CD4-positive, alpha-beta T cell treated with Interleukin-2 at 100 ng/mL for 4 hours (primary cell): ENCODE results near the gene MAGT1.
"Not testable (repeated sequence)": the region's sequence is repeated elsewhere in the genome, so short reads cannot be mapped to it uniquely, and the experiment has no call there.

Experiments
- DNase-seq: peaks from one replicate; pipeline ENCODE4 v3.0.0-alpha.2; 2020; ENCODE audit warnings: low spot score

The MAGT1 gene

DNA sequence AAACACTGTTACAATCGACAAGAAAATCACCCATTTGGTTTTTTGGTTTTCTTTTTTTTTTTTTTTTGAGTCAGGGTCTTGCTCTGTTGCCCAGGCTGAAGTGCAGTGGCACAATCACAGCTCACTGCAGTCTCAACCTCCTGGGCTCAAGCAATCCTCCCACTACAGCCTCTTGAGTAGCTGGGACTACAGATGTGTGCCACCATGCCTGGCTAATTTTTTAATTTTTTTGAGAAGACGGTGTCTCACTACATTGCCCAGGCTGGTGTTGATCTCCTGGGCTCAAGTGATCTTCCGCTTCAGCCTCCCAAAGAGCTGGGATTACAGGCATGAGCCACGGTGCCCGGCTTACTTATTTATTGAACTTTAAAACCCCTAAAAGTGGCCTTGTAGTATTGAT lies 63.7 kb downstream of the MAGT1 start:
- not testable (repeated sequence) for DNase-seq

DNA sequence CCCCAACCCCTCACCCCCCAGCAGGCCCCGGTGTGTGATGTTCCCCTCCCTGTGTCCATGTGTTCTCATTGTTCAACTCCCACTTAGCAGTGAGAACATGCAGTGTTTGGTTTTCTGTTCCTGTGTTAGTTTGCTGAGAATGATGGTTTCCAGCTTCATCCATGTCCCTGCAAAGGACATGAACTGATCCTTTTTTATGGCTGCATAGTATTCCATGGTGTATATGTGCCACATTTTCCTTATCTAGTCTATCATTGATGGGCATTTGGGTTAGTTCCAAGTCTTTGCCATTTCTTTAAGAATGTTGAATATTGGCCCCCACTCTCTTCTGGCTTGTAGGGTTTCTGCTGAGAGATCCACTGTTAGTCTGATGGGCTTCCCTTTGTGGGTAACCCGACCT lies 73.2 kb downstream of the MAGT1 start:
- not testable (repeated sequence) for DNase-seq

DNA sequence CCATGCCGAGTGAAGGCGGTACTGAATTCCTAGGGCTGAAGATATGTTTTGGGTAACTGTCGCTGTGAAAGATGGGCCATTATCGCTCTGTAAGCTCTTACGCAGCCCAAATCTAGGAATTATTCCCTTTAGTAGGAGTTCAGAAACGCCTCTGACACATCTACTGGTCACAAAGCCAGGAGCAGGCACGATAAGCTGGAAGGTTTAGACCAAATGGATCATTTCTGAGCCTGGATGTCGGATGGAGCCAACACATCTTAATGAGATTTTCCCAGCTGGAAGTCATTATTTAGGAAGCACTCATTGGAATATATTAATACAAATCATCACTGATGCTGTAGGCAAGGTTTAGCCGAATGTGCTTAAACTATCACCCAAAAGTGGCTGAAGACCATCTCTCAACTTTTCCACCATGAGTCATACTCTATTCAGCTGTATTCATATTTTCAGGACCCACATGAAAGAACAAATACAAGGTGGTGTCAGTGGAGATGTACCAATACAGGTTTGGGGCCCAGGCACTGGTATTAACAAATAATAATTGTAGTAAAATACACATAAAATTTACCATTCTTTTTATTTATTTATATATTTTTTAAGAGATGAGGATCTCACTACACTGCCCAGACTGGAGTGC lies 75.0 kb downstream of the MAGT1 start:
- DNase-seq = no peak

DNA sequence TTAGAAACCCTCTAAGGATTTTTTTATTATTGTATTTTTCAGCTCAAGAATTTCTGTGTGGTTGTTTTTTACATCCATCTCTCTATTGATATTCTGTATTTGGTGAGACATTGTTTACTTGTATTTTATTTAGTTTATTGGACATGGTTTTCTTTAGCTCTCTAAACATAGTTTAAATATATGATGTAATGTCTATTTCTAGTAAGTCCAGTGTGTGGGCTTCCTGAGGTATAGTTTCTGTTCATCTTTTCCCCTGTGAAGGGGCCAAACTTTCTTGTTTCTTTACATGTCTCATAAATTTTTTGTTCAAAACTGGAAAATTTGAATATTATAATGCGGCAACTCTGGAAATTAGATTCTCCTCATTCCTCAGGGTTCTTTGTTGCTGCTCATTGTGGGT lies 81.0 kb downstream of the MAGT1 start:
- DNase-seq = no peak

DNA sequence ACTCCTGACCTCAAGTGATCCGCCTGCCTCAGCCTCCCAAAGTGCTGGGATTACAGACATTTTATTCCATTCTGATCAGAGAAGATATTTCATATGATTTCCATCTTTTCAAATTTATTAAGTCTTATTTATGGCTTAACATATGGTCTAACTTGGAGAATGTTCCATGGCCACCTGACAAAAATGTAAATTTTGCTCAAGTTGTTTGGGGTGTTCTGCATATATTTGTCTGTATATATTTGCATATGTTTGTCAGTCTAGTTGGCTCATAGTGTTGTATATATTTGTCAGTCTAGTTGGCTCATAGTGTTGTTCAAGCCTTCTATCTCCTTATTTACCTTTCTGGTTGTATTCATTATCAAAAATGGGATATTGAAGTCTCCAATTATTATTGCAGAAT lies 93.0 kb downstream of the MAGT1 start:
- DNase-seq = no peak

DNA sequence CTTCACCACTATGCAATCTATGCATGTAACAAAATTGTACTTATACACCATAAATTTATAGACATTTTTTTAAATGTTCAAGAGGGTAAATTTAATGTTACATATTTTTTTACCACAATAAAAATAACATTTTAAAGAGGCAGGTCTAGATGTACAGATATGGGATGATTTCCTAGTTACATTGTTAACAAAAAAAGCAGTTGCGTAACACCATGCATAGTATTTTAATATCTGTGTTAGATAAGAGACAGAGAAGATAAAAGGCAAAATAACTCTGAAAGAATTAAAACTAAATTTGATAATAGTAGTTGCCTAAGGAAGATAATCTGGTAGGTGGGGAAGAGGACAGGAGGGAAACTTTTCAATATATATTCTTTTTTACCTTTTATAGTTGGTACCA lies 100.1 kb downstream of the MAGT1 start:
- no peak for DNase-seq

DNA sequence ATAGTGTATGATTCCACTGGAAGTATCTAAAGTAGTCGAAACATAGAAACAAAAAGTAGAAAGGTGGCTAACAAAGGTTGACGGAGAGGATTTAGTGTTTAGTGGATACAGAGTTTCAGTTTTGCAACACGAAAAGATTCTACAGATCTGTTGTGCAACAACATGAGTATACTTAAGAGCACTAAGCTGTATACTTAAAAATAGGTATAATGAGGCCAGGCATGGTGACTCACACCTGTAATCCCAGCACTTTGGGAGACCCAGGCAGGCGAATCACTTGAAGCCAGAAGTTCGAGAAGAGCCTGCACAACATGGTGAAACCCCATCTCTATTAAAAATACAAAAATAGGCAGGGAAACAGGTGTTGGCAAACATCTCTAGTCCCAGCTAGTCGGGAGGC lies 101.3 kb downstream of the MAGT1 start:
- no peak for DNase-seq

DNA sequence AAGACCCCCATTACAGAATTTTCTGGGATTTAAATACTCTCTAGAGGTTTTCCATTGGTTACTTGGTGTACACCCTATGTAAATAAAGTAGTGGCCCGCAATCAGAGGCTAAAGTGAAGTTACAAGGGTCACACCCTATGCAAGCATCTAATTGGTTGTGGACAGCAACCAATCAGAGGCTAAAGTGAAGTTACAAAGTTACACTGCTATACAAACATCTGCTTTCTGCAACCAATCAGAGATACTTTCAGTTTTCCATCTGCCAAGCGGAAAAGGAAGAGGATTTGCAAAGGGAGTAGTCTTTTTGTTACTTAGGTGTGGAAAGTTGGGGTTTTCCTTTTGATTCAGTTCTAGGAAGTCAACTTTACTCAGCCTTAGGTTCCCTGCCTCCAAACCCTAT lies 107.2 kb downstream of the MAGT1 start:
- peak; percentile 69 for DNase-seq

DNA sequence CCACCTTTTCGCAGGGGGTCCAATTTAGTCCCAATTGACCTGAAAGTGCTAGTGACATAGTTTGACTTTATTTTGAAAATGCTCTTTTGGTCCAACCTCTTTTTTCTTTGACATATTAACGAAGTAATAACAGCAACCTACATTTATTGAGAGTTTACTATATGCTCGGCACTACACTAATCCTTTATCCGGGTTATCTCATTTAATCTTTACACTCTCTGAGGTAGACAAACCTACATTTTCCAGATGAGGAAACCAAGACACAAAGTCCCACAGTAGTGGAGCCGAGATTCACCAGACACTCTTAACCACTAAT lies 108.9 kb downstream of the MAGT1 start:
- no peak for DNase-seq

DNA sequence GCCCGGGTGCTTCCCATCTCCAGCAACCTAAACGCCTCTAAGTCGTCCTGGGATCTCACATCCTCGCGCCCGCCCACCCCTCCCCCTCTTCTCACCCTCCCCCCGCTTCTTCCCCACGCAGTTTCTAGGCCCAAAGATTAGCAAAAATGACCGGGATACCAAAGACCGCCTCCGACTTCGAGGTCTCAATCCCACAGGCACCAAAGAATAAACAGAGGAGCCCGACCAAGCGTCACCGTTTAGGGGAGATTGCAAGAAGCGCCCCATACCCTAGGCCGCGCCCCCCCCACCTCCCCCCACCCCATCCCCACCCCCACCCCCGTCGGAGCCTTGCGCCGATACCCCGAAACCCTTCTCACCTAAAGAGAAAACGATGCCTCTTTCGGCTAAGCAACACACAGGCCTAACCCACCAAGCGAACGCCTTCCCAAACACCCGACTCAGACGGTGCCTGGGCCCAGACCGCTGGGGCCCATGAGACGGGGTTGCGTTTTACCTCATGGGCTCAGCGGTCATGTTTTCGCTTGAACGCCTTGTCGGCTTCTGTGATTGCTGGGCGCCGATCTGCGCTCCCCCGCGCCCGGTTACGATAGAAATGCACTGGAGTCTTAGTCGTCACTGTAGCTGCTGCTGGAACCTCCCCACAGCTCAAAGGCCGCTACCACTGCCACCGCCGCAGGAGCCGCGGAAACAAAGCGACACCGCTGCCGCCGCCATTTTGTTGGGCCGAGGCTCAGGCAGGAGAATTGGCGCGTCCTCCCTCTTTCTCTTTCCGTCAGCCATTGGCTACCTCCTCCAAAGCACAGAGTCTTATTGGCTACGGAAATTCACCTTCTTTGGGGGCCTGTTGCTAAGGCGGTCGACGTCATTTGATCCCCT lies 109.5 kb downstream of the MAGT1 start, which contains the start of gene ATRX:
Gene ATRX, minus strand, starts transcription at position 731 of the 879 bp plus-strand sequence. Its CDS starts 215 bp downstream, at position 516.
- peak; percentile 79 for DNase-seq

DNA sequence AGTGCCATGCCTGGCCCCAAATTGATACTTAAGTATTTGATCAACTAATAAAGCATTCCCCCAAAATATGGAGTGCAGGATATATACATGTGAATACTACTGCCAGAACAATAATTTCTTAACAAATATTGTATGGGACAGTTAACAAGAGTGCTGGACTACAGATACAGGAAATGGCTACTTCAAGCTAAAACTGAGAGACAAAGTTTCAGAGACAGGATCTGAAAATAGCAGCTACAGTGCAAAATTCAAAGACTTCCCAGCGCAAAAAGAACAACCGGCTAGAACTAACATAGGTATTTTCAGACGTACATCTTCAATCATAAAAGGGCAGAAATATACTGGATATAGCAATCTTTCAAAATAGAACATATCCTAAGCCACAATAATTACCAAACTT lies 115.5 kb downstream of the MAGT1 start:
- no peak for DNase-seq

DNA sequence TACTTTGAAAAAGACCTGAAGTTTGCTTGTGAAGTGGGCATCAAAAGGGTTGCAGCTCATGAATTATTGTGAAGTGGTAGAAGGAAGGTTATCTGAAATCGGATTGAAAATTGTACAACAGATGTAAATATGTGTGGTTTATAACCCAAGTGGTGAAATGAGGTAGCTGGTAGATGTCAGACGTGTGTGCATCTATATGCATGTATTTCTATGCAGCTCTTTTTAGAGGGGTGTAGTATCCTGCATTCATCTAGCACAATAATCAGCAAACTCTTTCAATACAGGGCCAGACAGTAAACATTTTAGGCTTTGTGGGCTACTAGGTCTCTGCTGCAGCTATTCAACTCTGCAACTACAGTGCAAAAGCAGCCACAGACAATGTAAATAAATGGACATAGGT lies 118.6 kb downstream of the MAGT1 start:
- DNase-seq = no peak
